Mesodermal cell (in vitro differentiated cells): Measurements from ENCODE around the gene ZNF138.
"Not testable (repeated sequence)": the region's sequence is repeated elsewhere in the genome, so short reads cannot be mapped to it uniquely, and the experiment has no call there.

Experiments used
- H3K27ac ChIP-seq: 2 replicates; pipeline ENCODE4 v1.7.0; 2013; ENCODE audit warnings: mild to moderate bottlenecking, low read depth, low read length, moderate library complexity; ENCODE audit not compliant: severe bottlenecking
- H3K36me3 ChIP-seq: 2 replicates; pipeline ENCODE4 v1.7.1; 2013; ENCODE audit warnings: mild to moderate bottlenecking, low read length, moderate library complexity; ENCODE audit not compliant: control insufficient read depth, insufficient read depth
- H3K4me1 ChIP-seq: one replicate; pipeline ENCODE4 v1.7.1; 2013; ENCODE audit warnings: mild to moderate bottlenecking, low read length; ENCODE audit not compliant: insufficient read depth, control insufficient read depth, poor library complexity, severe bottlenecking
- H3K4me3 ChIP-seq: 2 replicates; pipeline ENCODE4 v1.7.0; 2013; ENCODE audit warnings: low read length, control low read depth, mild to moderate bottlenecking; ENCODE audit not compliant: insufficient read depth, poor library complexity, severe bottlenecking; ENCODE audit errors: extremely low read depth
- H3K9me3 ChIP-seq: 2 replicates; pipeline ENCODE4 v1.7.1; 2013; ENCODE audit warnings: mild to moderate bottlenecking, low read length, moderate library complexity; ENCODE audit not compliant: control insufficient read depth
- WGBS, 2 experiments: methylation state at CpG; one replicate each; pipeline ENCODE4 v1.1.5; 2013; ENCODE audit warnings: missing lambda C conversion rate in 2 of 2; ENCODE audit not compliant: insufficient coverage in 2 of 2; 5-methylcytosine and 5-hydroxymethylcytosine counted together

ZNF138 gene

GRCh38 chr7:64838051-64838450, 43.8 kb downstream of the ZNF138 start:
- WGBS, 2 experiments = 100% methylated on average over 5 of the region's 17 CpGs; no CpG with 5 or more reads in 1 of the 2 experiments
- not testable (repeated sequence) for H3K4me1 ChIP-seq, H3K9me3 ChIP-seq, H3K4me3 ChIP-seq, H3K27ac ChIP-seq, H3K36me3 ChIP-seq

GRCh38 chr7:64838691-64839090, 44.5 kb downstream of the ZNF138 start:
- no peaks in the 10 kb centered on the region for H3K9me3 ChIP-seq
- H3K27ac ChIP-seq = no peak overlapping the region
- H3K4me3 ChIP-seq = no peak overlapping the region
- no peaks in the 10 kb centered on the region for H3K4me1 ChIP-seq
- no peaks in the 10 kb centered on the region for H3K36me3 ChIP-seq
- WGBS, 2 experiments = 73 to 100% methylated on average over 1 to 10 of the region's 14 CpGs

GRCh38 chr7:64839910-64840309, 45.7 kb downstream of the ZNF138 start:
- WGBS, 2 experiments = 93% methylated on average over 6 of the region's 16 CpGs; no CpG with 5 or more reads in 1 of the 2 experiments
- no peak overlapping the region for H3K4me3 ChIP-seq
- H3K4me1 ChIP-seq = no peaks in the 10 kb centered on the region
- H3K36me3 ChIP-seq = no peaks in the 10 kb centered on the region
- no peak overlapping the region for H3K27ac ChIP-seq
- H3K9me3 ChIP-seq = no peaks in the 10 kb centered on the region

- 72 to 88% methylated on average over 4 of the region's 5 CpGs for WGBS, 2 experiments
- no peak overlapping the region for H3K4me3 ChIP-seq
Measured at GRCh38 chr7:64849250-64849923, 55.2 kb downstream of the ZNF138 start.

GRCh38 chr7:64849924-64850499, 55.8 kb downstream of the ZNF138 start:
- Histone ChIP-seq H3K36me3 (no peaks in the 10 kb centered on the region), H3K27ac (no peak overlapping the region), H3K4me3 (no peak overlapping the region), H3K4me1 (no peaks in the 10 kb centered on the region), H3K9me3 (no peaks in the 10 kb centered on the region)
- 92 to 93% methylated on average over 4 to 5 of the region's 7 CpGs for WGBS, 2 experiments

More at GRCh38 chr7:64849250-64849923, 55.2 kb downstream of the ZNF138 start:
- no peaks in the 10 kb centered on the region for H3K9me3 ChIP-seq
- H3K27ac ChIP-seq = no peak overlapping the region
- no peaks in the 10 kb centered on the region for H3K36me3 ChIP-seq
- no peaks in the 10 kb centered on the region for H3K4me1 ChIP-seq

- H3K4me1 ChIP-seq = no peaks in the 10 kb centered on the region
- H3K27ac ChIP-seq = no peak overlapping the region
- WGBS, 2 experiments = 63% methylated on average over 3 of the region's 4 CpGs; no CpG with 5 or more reads in 1 of the 2 experiments
- no peak overlapping the region for H3K4me3 ChIP-seq
- H3K9me3 ChIP-seq = no peaks in the 10 kb centered on the region
- no peaks in the 10 kb centered on the region for H3K36me3 ChIP-seq
Measured at GRCh38 chr7:64853679-64854078, 59.5 kb downstream of the ZNF138 start.

GRCh38 chr7:64854969-64855368, 60.7 kb downstream of the ZNF138 start:
- Histone ChIP-seq H3K4me1 (no peaks in the 10 kb centered on the region), H3K4me3 (no peak overlapping the region), H3K36me3 (no peaks in the 10 kb centered on the region), H3K9me3 (no peaks in the 10 kb centered on the region), H3K27ac (no peak overlapping the region)
- no CpG with 5 or more reads among the region's 1 CpG for WGBS, 2 experiments

- no peak overlapping the region for H3K27ac ChIP-seq
- H3K4me1 ChIP-seq = no peaks in the 10 kb centered on the region
- no peaks in the 10 kb centered on the region for H3K9me3 ChIP-seq
- H3K36me3 ChIP-seq = no peaks in the 10 kb centered on the region
- no peak overlapping the region for H3K4me3 ChIP-seq
- 88% methylated on average over 8 to 9 of the region's 9 CpGs for WGBS, 2 experiments
Measured at GRCh38 chr7:64863021-64863420, 68.8 kb downstream of the ZNF138 start.

GRCh38 chr7:64863530-64863929, 69.3 kb downstream of the ZNF138 start:
- not testable (repeated sequence) for H3K4me1 ChIP-seq, H3K27ac ChIP-seq, H3K4me3 ChIP-seq, H3K36me3 ChIP-seq, H3K9me3 ChIP-seq
- WGBS, 2 experiments = 78 to 89% methylated on average over 2 to 3 of the region's 3 CpGs

GRCh38 chr7:64863969-64864368, 69.7 kb downstream of the ZNF138 start:
- WGBS, 2 experiments = 87 to 96% methylated on average over 7 of the region's 7 CpGs
- H3K4me1 ChIP-seq = no peaks in the 10 kb centered on the region
- H3K27ac ChIP-seq = no peak overlapping the region
- H3K9me3 ChIP-seq = no peaks in the 10 kb centered on the region
- no peaks in the 10 kb centered on the region for H3K36me3 ChIP-seq
- no peak overlapping the region for H3K4me3 ChIP-seq

GRCh38 chr7:64867863-64868440, 73.7 kb downstream of the ZNF138 start:
- H3K4me3 ChIP-seq = no peak overlapping the region
- WGBS, 2 experiments = 82 to 86% methylated on average over 16 to 18 of the region's 18 CpGs

More at GRCh38 chr7:64867863-64868440, 73.7 kb downstream of the ZNF138 start:
- Histone ChIP-seq H3K9me3 (peaks cover 6% of the 10 kb centered on the region), H3K36me3 (no peaks in the 10 kb centered on the region), H3K27ac (no peak overlapping the region), H3K4me1 (no peaks in the 10 kb centered on the region)
